Activated naive CD8-positive, alpha-beta T cell treated with anti-CD3 and anti-CD28 coated beads, Interleukin-2, amount 50 U/mL, for 24 hours (primary cell): Measurements from ENCODE around the gene TMSB4X.
"Not testable (repeated sequence)": the region's sequence is repeated elsewhere in the genome, so short reads cannot be mapped to it uniquely, and the experiment has no call there.

Experiments used
- ATAC-seq: fragments of 150-1000 bp; cut with Tn5 transposase; one replicate; pipeline ENCODE4 v1.10.0; 2021
- DNase-seq: peaks from one replicate; pipeline ENCODE4 v3.0.0; 2021
- H3K27ac Mint-ChIP-seq: one replicate; pipeline ENCODE4 v1.8.0; 2021; ENCODE audit warnings: mild to moderate bottlenecking, mixed read lengths
- H3K27me3 Mint-ChIP-seq: one replicate; pipeline ENCODE4 v1.8.0; 2021; ENCODE audit warnings: mixed read lengths
- H3K36me3 Mint-ChIP-seq: one replicate; pipeline ENCODE4 v1.8.0; 2021; ENCODE audit warnings: low read depth, mixed read lengths
- H3K4me1 Mint-ChIP-seq: one replicate; pipeline ENCODE4 v1.8.0; 2021; ENCODE audit warnings: mixed read lengths
- H3K4me3 Mint-ChIP-seq: one replicate; pipeline ENCODE4 v1.8.0; 2021; ENCODE audit warnings: mild to moderate bottlenecking, moderate library complexity, mixed read lengths
- H3K9me3 Mint-ChIP-seq: one replicate; pipeline ENCODE4 v1.8.0; 2021; ENCODE audit warnings: mixed read lengths

TMSB4X gene

GRCh38 chrX:12974796-12975669 lies at the start of gene TMSB4X:
TMSB4X (plus strand) TSS chrX:12975110.
- Mint-ChIP-seq H3K27ac (peak within 1 kb of the TSS; percentile 97), H3K4me1 (peaks cover 51% of the 10 kb centered on the region), H3K9me3 (no peaks in the 10 kb centered on the region), H3K4me3 (peak within 1 kb of the TSS; percentile 92), H3K27me3 (no peaks in the 10 kb centered on the region), H3K36me3 (peaks cover 33% of the 10 kb centered on the region)
- DNase-seq (peak; percentile 85), ATAC-seq (peak; percentile 41)

GRCh38 chrX:12929701-12930100 lies 45.2 kb upstream of the TMSB4X start:
- Mint-ChIP-seq H3K9me3 (no peaks in the 10 kb centered on the region), H3K36me3 (no peaks in the 10 kb centered on the region)

GRCh38 chrX:12930150-12930549 lies 44.8 kb upstream of the TMSB4X start:
- Mint-ChIP-seq H3K9me3 (no peaks in the 10 kb centered on the region), H3K4me1 (peaks cover 18% of the 10 kb centered on the region), H3K4me3 (no peak overlapping the region), H3K36me3 (no peaks in the 10 kb centered on the region), H3K27ac (no peak overlapping the region), H3K27me3 (no peaks in the 10 kb centered on the region)
- ATAC-seq (peak; percentile 54), DNase-seq (no peak)

More at GRCh38 chrX:12929701-12930100, 45.2 kb upstream of the TMSB4X start:
- Mint-ChIP-seq H3K27me3 (no peaks in the 10 kb centered on the region), H3K4me1 (peaks cover 18% of the 10 kb centered on the region), H3K4me3 (no peak overlapping the region), H3K27ac (no peak overlapping the region)
- DNase-seq, result no peak
- ATAC-seq, result peak; percentile 79

GRCh38 chrX:12932244-12932643 lies 42.7 kb upstream of the TMSB4X start:
- ATAC-seq (no peak), DNase-seq (no peak)
- Mint-ChIP-seq H3K27ac (no peak overlapping the region), H3K4me1 (peaks cover 18% of the 10 kb centered on the region), H3K9me3 (no peaks in the 10 kb centered on the region), H3K27me3 (no peaks in the 10 kb centered on the region), H3K36me3 (no peaks in the 10 kb centered on the region), H3K4me3 (no peak overlapping the region)

- peaks cover 9% of the 10 kb centered on the region for H3K4me1 Mint-ChIP-seq
- no peaks in the 10 kb centered on the region for H3K9me3 Mint-ChIP-seq
- H3K4me3 Mint-ChIP-seq, result no peak overlapping the region
- no peaks in the 10 kb centered on the region for H3K36me3 Mint-ChIP-seq
- ATAC-seq, result no peak
- H3K27ac Mint-ChIP-seq, result no peak overlapping the region
- H3K27me3 Mint-ChIP-seq, result no peaks in the 10 kb centered on the region
- DNase-seq, result no peak
Measured at GRCh38 chrX:12934850-12935249, 40.1 kb upstream of the TMSB4X start.

- no peak overlapping the region for H3K4me3 Mint-ChIP-seq
- DNase-seq (no peak), ATAC-seq (no peak)
- no peak overlapping the region for H3K27ac Mint-ChIP-seq
- H3K9me3 Mint-ChIP-seq, result no peaks in the 10 kb centered on the region
- H3K4me1 Mint-ChIP-seq, result no peaks in the 10 kb centered on the region
- H3K27me3 Mint-ChIP-seq, result no peaks in the 10 kb centered on the region
- no peaks in the 10 kb centered on the region for H3K36me3 Mint-ChIP-seq
Measured at GRCh38 chrX:12936947-12937346, 38.0 kb upstream of the TMSB4X start.

- H3K9me3 Mint-ChIP-seq, H3K27me3 Mint-ChIP-seq, ATAC-seq, H3K27ac Mint-ChIP-seq, H3K36me3 Mint-ChIP-seq, DNase-seq, H3K4me1 Mint-ChIP-seq, H3K4me3 Mint-ChIP-seq: not testable (repeated sequence)
Measured at GRCh38 chrX:12940471-12940870, 34.4 kb upstream of the TMSB4X start.

GRCh38 chrX:12943592-12943991 lies 31.3 kb upstream of the TMSB4X start:
- H3K4me1 Mint-ChIP-seq, result peaks cover 26% of the 10 kb centered on the region
- H3K9me3 Mint-ChIP-seq, H3K36me3 Mint-ChIP-seq, DNase-seq, H3K27me3 Mint-ChIP-seq, ATAC-seq, H3K27ac Mint-ChIP-seq, H3K4me3 Mint-ChIP-seq: not testable (repeated sequence)

GRCh38 chrX:12944452-12944851 lies 30.5 kb upstream of the TMSB4X start:
- H3K36me3 Mint-ChIP-seq, H3K27ac Mint-ChIP-seq, DNase-seq, ATAC-seq, H3K27me3 Mint-ChIP-seq, H3K4me3 Mint-ChIP-seq, H3K9me3 Mint-ChIP-seq: not testable (repeated sequence)
- peaks cover 35% of the 10 kb centered on the region for H3K4me1 Mint-ChIP-seq

GRCh38 chrX:12945494-12945893 lies 29.4 kb upstream of the TMSB4X start:
- DNase-seq (no peak), ATAC-seq (no peak)
- H3K9me3 Mint-ChIP-seq, result no peaks in the 10 kb centered on the region
- H3K27ac Mint-ChIP-seq, result no peak overlapping the region
- peaks cover 45% of the 10 kb centered on the region for H3K4me1 Mint-ChIP-seq
- H3K27me3 Mint-ChIP-seq, result no peaks in the 10 kb centered on the region
- H3K4me3 Mint-ChIP-seq, result no peak overlapping the region
- H3K36me3 Mint-ChIP-seq, result no peaks in the 10 kb centered on the region

- peak overlapping the region; percentile 95 for H3K27ac Mint-ChIP-seq
Measured at GRCh38 chrX:12946406-12946805, 28.5 kb upstream of the TMSB4X start.

GRCh38 chrX:12946838-12947544 lies 27.9 kb upstream of the TMSB4X start:
- peak; percentile 22 for ATAC-seq
- Mint-ChIP-seq H3K27ac (peak overlapping the region; percentile 95), H3K9me3 (no peaks in the 10 kb centered on the region), H3K4me3 (peak overlapping the region; percentile 82), H3K36me3 (no peaks in the 10 kb centered on the region), H3K27me3 (no peaks in the 10 kb centered on the region), H3K4me1 (peaks cover 58% of the 10 kb centered on the region)
- peak; percentile 75 for DNase-seq

More at GRCh38 chrX:12946406-12946805, 28.5 kb upstream of the TMSB4X start:
- DNase-seq, result no peak
- Mint-ChIP-seq H3K36me3 (no peaks in the 10 kb centered on the region), H3K4me3 (peak overlapping the region; percentile 82), H3K9me3 (no peaks in the 10 kb centered on the region), H3K4me1 (peaks cover 53% of the 10 kb centered on the region), H3K27me3 (no peaks in the 10 kb centered on the region)
- no peak for ATAC-seq

GRCh38 chrX:12947545-12948235 lies 27.2 kb upstream of the TMSB4X start:
- Mint-ChIP-seq H3K9me3 (no peaks in the 10 kb centered on the region), H3K27me3 (no peaks in the 10 kb centered on the region)

GRCh38 chrX:12948495-12948894 lies 26.4 kb upstream of the TMSB4X start:
- H3K36me3 Mint-ChIP-seq, result no peaks in the 10 kb centered on the region
- peak overlapping the region; percentile 95 for H3K27ac Mint-ChIP-seq
- DNase-seq, result no peak
- peak overlapping the region; percentile 82 for H3K4me3 Mint-ChIP-seq
- peaks cover 71% of the 10 kb centered on the region for H3K4me1 Mint-ChIP-seq
- H3K27me3 Mint-ChIP-seq, result no peaks in the 10 kb centered on the region
- no peak for ATAC-seq
- no peaks in the 10 kb centered on the region for H3K9me3 Mint-ChIP-seq

More at GRCh38 chrX:12947545-12948235, 27.2 kb upstream of the TMSB4X start:
- DNase-seq (no peak), ATAC-seq (no peak)
- H3K4me3 Mint-ChIP-seq, result peak overlapping the region; percentile 82
- peaks cover 63% of the 10 kb centered on the region for H3K4me1 Mint-ChIP-seq
- H3K36me3 Mint-ChIP-seq, result no peaks in the 10 kb centered on the region
- peak overlapping the region; percentile 95 for H3K27ac Mint-ChIP-seq
